GOT3 (cell line): Measurements from ENCODE around the gene NCOR1.
"Not testable (repeated sequence)": the region's sequence is repeated elsewhere in the genome, so short reads cannot be mapped to it uniquely, and the experiment has no call there.

Experiments used
- DNase-seq: peaks from one replicate; lab custom pipeline; 2025; ENCODE audit warnings: mixed read lengths; lab: John Stamatoyannopoulos, UW

Gene NCOR1

GRCh38 chr17:16086957-16087356, 128.4 kb downstream of the NCOR1 start:
- no peak for DNase-seq

GRCh38 chr17:16085066-16085699, 130.2 kb downstream of the NCOR1 start:
- no peak for DNase-seq

- no peak for DNase-seq
Observed at GRCh38 chr17:16083223-16083622, 132.1 kb downstream of the NCOR1 start.

GRCh38 chr17:16081507-16082087, 133.7 kb downstream of the NCOR1 start:
- no peak for DNase-seq

GRCh38 chr17:16080366-16080765, 135.0 kb downstream of the NCOR1 start:
- DNase-seq: no peak

- no peak for DNase-seq
Observed at GRCh38 chr17:16075949-16076348, 139.4 kb downstream of the NCOR1 start.

- DNase-seq: no peak
Observed at GRCh38 chr17:16074423-16074822, 140.9 kb downstream of the NCOR1 start.

GRCh38 chr17:16073845-16074244, 141.5 kb downstream of the NCOR1 start:
- DNase-seq: no peak

GRCh38 chr17:16072031-16072430, 143.3 kb downstream of the NCOR1 start:
- no peak for DNase-seq

- no peak for DNase-seq
Observed at GRCh38 chr17:16068323-16068722, 147.0 kb downstream of the NCOR1 start.

- DNase-seq: no peak
Observed at GRCh38 chr17:16066125-16066524, 149.2 kb downstream of the NCOR1 start.

- DNase-seq: no peak
Observed at GRCh38 chr17:16061631-16062030, 153.7 kb downstream of the NCOR1 start.

- not testable (repeated sequence) for DNase-seq
Observed at GRCh38 chr17:16055139-16055538, 160.2 kb downstream of the NCOR1 start.

- no peak for DNase-seq
Observed at GRCh38 chr17:16052486-16052885, 162.8 kb downstream of the NCOR1 start.

GRCh38 chr17:16050844-16051243, 164.5 kb downstream of the NCOR1 start:
- no peak for DNase-seq

GRCh38 chr17:16048811-16049449, 166.4 kb downstream of the NCOR1 start:
- DNase-seq: no peak

- no peak for DNase-seq
Observed at GRCh38 chr17:16046966-16047365, 168.4 kb downstream of the NCOR1 start.

GRCh38 chr17:16044487-16044886, 170.8 kb downstream of the NCOR1 start:
- DNase-seq: no peak

- no peak for DNase-seq
Observed at GRCh38 chr17:16040710-16041251, 174.6 kb downstream of the NCOR1 start.

GRCh38 chr17:16037636-16038035, 177.7 kb downstream of the NCOR1 start:
- DNase-seq: no peak

GRCh38 chr17:16036261-16036660, 179.1 kb downstream of the NCOR1 start:
- DNase-seq: no peak

GRCh38 chr17:16033729-16034349, 181.5 kb downstream of the NCOR1 start:
- no peak for DNase-seq
